ENCODE measurements around the gene SETBP1.
A peak's percentile ranks its signal among the peaks of the same experiment; 100 is the strongest.

The SETBP1 gene

DNA sequence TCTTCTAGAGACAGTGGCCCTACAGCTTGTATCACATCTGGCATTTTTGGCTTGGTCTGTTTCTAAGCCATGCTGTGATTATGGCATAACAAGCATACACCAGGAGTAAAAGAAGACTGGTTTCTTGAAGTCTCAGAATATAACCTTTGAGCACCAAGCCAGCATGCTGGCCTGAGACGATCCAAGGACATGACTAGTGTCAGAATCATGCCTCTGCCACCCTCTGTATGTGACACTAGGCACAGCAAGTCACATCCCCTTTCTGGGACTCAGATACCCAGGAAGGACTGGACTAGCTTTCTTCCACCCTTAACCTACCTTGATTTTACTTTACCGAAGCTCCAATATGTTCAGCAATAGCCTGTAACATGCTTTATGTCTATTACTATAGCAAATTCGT, 345.5 kb downstream of the SETBP1 start:
- H3K27me3 ChIP-seq (replicated peaks; ENCODE audit: control insufficient read depth, insufficient read depth, low read length) = no peaks in the 10 kb centered on the region
- no peaks in the 10 kb centered on the region for H3K36me3 ChIP-seq (ENCODE audit: control insufficient read depth, insufficient read depth, low read length)
- peak; percentile 6 for TF ChIP-seq CTCF (IDR thresholded peaks at IDR 0.05; ENCODE audit: insufficient read depth, low read length, poor library complexity, severe bottlenecking)
- H3K4me3 ChIP-seq (replicated peaks; ENCODE audit: low read depth, low read length) = no peak overlapping the region
- no peak for DNase-seq (ENCODE audit: extremely low read depth, insufficient read length)

GRCh38 chr18:45034179-45034578, 353.5 kb downstream of the SETBP1 start:
- no peak for DNase-seq (ENCODE audit: extremely low read depth, insufficient read length)
- Histone ChIP-seq H3K36me3 (ENCODE audit: control insufficient read depth, insufficient read depth, low read length) (no peaks in the 10 kb centered on the region), H3K4me3 (replicated peaks; ENCODE audit: low read depth, low read length) (no peak overlapping the region), H3K27me3 (replicated peaks; ENCODE audit: control insufficient read depth, insufficient read depth, low read length) (no peaks in the 10 kb centered on the region; the same call in none of the 2 replicates)
- no peak for TF ChIP-seq CTCF (IDR thresholded peaks at IDR 0.05; ENCODE audit: insufficient read depth, low read length, poor library complexity, severe bottlenecking)

DNA sequence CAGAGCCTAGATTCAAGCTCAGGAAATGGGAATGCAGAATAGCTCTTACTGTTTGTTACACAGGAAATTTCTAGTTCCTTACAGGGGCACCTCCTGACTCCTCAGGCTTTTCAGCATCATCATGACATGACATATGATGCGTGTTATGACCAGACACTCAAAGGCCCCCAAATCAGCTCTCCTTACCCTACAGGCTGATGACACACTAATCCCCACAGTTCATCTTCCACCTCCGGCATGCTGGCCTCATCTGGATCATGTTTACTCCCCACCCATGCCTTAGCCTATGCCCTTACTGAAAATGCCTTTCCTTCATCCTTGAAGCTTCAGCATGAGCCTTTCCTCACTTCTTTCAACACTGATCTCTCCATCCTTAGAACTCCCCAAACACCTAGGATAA, 356.9 kb downstream of the SETBP1 start:
- no peaks in the 10 kb centered on the region; the same call in none of the 2 replicates for H3K27me3 ChIP-seq (replicated peaks; ENCODE audit: control insufficient read depth, insufficient read depth, low read length)
- DNase-seq (ENCODE audit: extremely low read depth, insufficient read length) = no peak
- H3K36me3 ChIP-seq (ENCODE audit: control insufficient read depth, insufficient read depth, low read length) = no peaks in the 10 kb centered on the region
- no peak for TF ChIP-seq CTCF (IDR thresholded peaks at IDR 0.05; ENCODE audit: insufficient read depth, low read length, poor library complexity, severe bottlenecking)
- no peak overlapping the region for H3K4me3 ChIP-seq (replicated peaks; ENCODE audit: low read depth, low read length)

GRCh38 chr18:45039376-45039775, 358.7 kb downstream of the SETBP1 start:
- Histone ChIP-seq H3K36me3 (ENCODE audit: control insufficient read depth, insufficient read depth, low read length) (no peaks in the 10 kb centered on the region), H3K4me3 (replicated peaks; ENCODE audit: low read depth, low read length) (no peak overlapping the region), H3K27me3 (replicated peaks; ENCODE audit: control insufficient read depth, insufficient read depth, low read length) (no peaks in the 10 kb centered on the region; the same call in none of the 2 replicates)
- DNase-seq (ENCODE audit: extremely low read depth, insufficient read length) = no peak
- no peak for TF ChIP-seq CTCF (IDR thresholded peaks at IDR 0.05; ENCODE audit: insufficient read depth, low read length, poor library complexity, severe bottlenecking)

GRCh38 chr18:45040879-45041278, 360.2 kb downstream of the SETBP1 start:
- no peak for DNase-seq (ENCODE audit: extremely low read depth, insufficient read length)
- Histone ChIP-seq H3K4me3 (replicated peaks; ENCODE audit: low read depth, low read length) (no peak overlapping the region), H3K36me3 (ENCODE audit: control insufficient read depth, insufficient read depth, low read length) (no peaks in the 10 kb centered on the region), H3K27me3 (replicated peaks; ENCODE audit: control insufficient read depth, insufficient read depth, low read length) (no peaks in the 10 kb centered on the region; the same call in 1 of the 2 replicates)
- TF ChIP-seq CTCF (IDR thresholded peaks at IDR 0.05; ENCODE audit: insufficient read depth, low read length, poor library complexity, severe bottlenecking) = no peak

GRCh38 chr18:45044787-45045186, 364.1 kb downstream of the SETBP1 start:
- H3K27me3 ChIP-seq (replicated peaks; ENCODE audit: control insufficient read depth, insufficient read depth, low read length) = no peaks in the 10 kb centered on the region
- no peak overlapping the region for H3K4me3 ChIP-seq (replicated peaks; ENCODE audit: low read depth, low read length)
- no peaks in the 10 kb centered on the region for H3K36me3 ChIP-seq (ENCODE audit: control insufficient read depth, insufficient read depth, low read length)
- no peak for DNase-seq (ENCODE audit: extremely low read depth, insufficient read length)
- no peak for TF ChIP-seq CTCF (IDR thresholded peaks at IDR 0.05; ENCODE audit: insufficient read depth, low read length, poor library complexity, severe bottlenecking)
